ENCODE measurements around the gene SELENOO. TPM values are rescaled to one million over a fixed set of nuclear protein-coding genes. Genes with fewer than 3 reads are reported as not detected.

SELENOO gene
- total RNA-seq, 1 experiment from 2014 or later: 20.0 TPM

DNA sequence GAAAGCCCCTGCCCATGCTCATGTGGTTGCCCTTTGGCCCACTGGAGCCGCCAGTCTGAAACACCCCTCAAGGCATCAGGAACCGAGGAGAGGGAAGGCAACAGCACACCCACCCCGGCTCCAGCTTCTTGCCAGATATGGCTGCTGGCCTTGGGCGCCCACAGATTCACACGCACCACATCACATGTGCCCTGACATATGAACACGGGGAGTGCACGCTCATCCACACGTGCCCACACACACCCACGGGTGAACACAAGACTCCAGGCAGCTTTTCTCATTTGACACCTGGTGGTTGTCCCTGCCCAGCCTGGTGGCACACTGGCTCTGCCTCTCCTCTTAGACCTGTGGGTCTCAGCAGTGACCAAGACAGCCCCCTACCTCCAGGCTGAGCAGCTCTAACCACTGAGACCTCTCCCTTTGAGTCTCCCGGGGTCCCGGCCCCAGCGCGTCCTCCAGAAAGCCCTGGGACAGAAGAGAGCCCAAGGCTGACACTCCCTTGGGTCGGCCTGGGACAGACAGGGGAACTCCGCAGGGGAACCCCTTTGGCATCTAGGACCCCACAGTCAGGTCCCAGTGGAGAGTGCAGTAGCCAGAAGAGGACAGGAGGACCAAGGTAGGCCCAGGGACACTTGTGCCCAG lies 63.4 kb downstream of the SELENOO start:
- DNase-seq: no peak
- H3K9me2 ChIP-seq (replicated peaks; ENCODE audit: insufficient read depth, low read length): no peaks in the 10 kb centered on the region
- no peaks in the 10 kb centered on the region for H3K27me3 ChIP-seq (ENCODE audit: low read length)
- H3K4me2 ChIP-seq (ENCODE audit: low read depth, low read length, poor library complexity, severe bottlenecking): no peak overlapping the region
- H3K79me2 ChIP-seq (ENCODE audit: low read length): peaks cover 17% of the 10 kb centered on the region
- no peak overlapping the region for H2AFZ ChIP-seq (ENCODE audit: low read length)
- no peak overlapping the region for H3K9ac ChIP-seq (ENCODE audit: low read length)
- H4K20me1 ChIP-seq (ENCODE audit: insufficient read depth, low read depth, low read length): no peaks in the 10 kb centered on the region
- no peaks in the 10 kb centered on the region for H3K9me3 ChIP-seq (ENCODE audit: low read length)
- H3K4me1 ChIP-seq (ENCODE audit: low read length): peaks cover 25% of the 10 kb centered on the region
- no peak overlapping the region for H3K27ac ChIP-seq (ENCODE audit: low read length)
- no peak overlapping the region for H3K4me3 ChIP-seq (ENCODE audit: low read length)
- no peaks in the 10 kb centered on the region for H3K36me3 ChIP-seq (ENCODE audit: insufficient read depth, low read length)

DNA sequence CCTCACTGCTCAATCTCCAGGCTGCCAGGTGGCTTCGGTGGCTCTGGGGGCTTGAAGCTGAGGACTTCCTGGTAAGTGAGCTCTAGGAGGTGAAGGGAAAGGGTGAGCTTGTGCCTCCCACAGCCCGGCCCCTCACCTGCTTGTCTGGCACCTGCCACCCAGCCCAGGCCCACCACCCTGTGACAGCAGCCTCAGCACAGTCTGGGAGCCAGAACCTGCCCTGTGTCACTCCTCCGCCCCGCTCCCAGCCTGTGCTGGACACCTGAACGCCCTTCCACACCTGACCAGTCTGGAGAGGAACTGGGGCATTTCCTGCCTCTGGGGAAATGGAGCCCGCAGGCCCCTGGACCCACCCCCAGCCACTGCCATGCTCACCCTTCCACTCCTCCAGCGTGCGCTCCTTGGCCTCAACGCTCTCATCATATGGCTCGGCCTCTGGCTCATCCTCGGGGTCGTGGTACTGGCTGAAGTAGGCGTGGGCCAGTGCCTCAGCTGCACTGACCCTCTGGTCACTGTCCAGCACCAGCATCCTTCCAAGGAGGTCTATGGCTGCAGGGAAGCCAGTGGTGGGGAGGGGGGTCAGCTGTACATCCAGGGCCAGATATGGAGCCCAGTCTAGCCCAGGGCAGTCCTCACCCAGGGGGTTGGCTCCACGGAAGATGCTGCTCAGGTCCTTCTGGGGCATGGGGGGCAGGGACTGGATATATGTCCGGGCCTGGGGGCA lies 64.3 kb downstream of the SELENOO start:
- H4K20me1 ChIP-seq (ENCODE audit: insufficient read depth, low read depth, low read length): no peaks in the 10 kb centered on the region
- no peak overlapping the region for H3K27ac ChIP-seq (ENCODE audit: low read length)
- H3K4me2 ChIP-seq (ENCODE audit: low read depth, low read length, poor library complexity, severe bottlenecking): no peak overlapping the region
- H3K4me1 ChIP-seq (ENCODE audit: low read length): peaks cover 28% of the 10 kb centered on the region
- H3K4me3 ChIP-seq (ENCODE audit: low read length): no peak overlapping the region
- no peaks in the 10 kb centered on the region for H3K9me2 ChIP-seq (replicated peaks; ENCODE audit: insufficient read depth, low read length)
- no peaks in the 10 kb centered on the region for H3K36me3 ChIP-seq (ENCODE audit: insufficient read depth, low read length)
- DNase-seq: no peak
- no peaks in the 10 kb centered on the region for H3K27me3 ChIP-seq (ENCODE audit: low read length)
- no peak overlapping the region for H2AFZ ChIP-seq (ENCODE audit: low read length)
- no peaks in the 10 kb centered on the region for H3K9me3 ChIP-seq (ENCODE audit: low read length)
- no peak overlapping the region for H3K9ac ChIP-seq (ENCODE audit: low read length)
- peaks cover 9% of the 10 kb centered on the region for H3K79me2 ChIP-seq (ENCODE audit: low read length)

DNA sequence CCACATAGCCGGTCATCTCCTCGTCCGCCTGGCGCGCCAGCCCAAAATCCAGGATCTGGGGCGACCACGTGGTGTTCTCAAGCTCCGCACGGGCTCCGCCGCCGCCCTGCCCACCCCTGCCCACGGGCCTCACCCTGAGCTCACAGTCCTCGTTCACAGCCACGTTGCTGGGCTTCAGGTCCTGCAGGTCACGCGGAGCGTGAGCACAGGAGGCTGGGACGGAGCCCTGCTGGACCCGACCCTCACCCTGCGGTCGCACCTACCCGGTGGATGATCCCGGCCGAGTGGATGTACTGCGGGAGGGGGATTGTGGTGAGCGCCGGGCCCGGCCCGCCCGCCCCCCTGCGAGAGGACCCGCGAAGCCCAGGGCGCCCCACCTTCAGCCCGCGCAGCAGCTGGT lies 66.2 kb downstream of the SELENOO start:
- H3K9me3 ChIP-seq (ENCODE audit: low read length): no peaks in the 10 kb centered on the region
- H3K4me2 ChIP-seq (ENCODE audit: low read depth, low read length, poor library complexity, severe bottlenecking): no peak overlapping the region
- H3K27me3 ChIP-seq (ENCODE audit: low read length): no peaks in the 10 kb centered on the region
- no peaks in the 10 kb centered on the region for H3K79me2 ChIP-seq (ENCODE audit: low read length)
- H2AFZ ChIP-seq (ENCODE audit: low read length): no peak overlapping the region
- no peaks in the 10 kb centered on the region for H3K36me3 ChIP-seq (ENCODE audit: insufficient read depth, low read length)
- peaks cover 38% of the 10 kb centered on the region for H3K4me1 ChIP-seq (ENCODE audit: low read length)
- H3K4me3 ChIP-seq (ENCODE audit: low read length): no peak overlapping the region
- H3K27ac ChIP-seq (ENCODE audit: low read length): no peak overlapping the region
- DNase-seq: no peak
- no peaks in the 10 kb centered on the region for H4K20me1 ChIP-seq (ENCODE audit: insufficient read depth, low read depth, low read length)
- no peaks in the 10 kb centered on the region for H3K9me2 ChIP-seq (replicated peaks; ENCODE audit: insufficient read depth, low read length)
- no peak overlapping the region for H3K9ac ChIP-seq (ENCODE audit: low read length)

Other genes starting within 250 kb of the SELENOO start
- gene PIM3, start 240.2 kb upstream of the SELENOO start, total RNA-seq (2014; rRNA removed; shearing (Covaris generic); ENCODE audit: low replicate concordance): 15.4 and 41.1 TPM in 2 replicates
- gene IL17REL, start 188.2 kb upstream of the SELENOO start, total RNA-seq (2014; rRNA removed; shearing (Covaris generic); ENCODE audit: low replicate concordance): not detected in 2 replicates
- not detected in 2 replicates for gene TTLL8, start 142.7 kb upstream of the SELENOO start, total RNA-seq (2014; rRNA removed; shearing (Covaris generic); ENCODE audit: low replicate concordance)
- not detected in 2 replicates for gene MLC1, start 115.6 kb upstream of the SELENOO start, total RNA-seq (2014; rRNA removed; shearing (Covaris generic); ENCODE audit: low replicate concordance)
- 2.9 TPM in 1 of 2 replicates, not detected in the other for gene MOV10L1, start 111.0 kb upstream of the SELENOO start, total RNA-seq (2014; rRNA removed; shearing (Covaris generic); ENCODE audit: low replicate concordance)
- not detected in 2 replicates for gene PANX2, start 30.3 kb upstream of the SELENOO start, total RNA-seq (2014; rRNA removed; shearing (Covaris generic); ENCODE audit: low replicate concordance)
- gene TRABD, start 15.1 kb upstream of the SELENOO start, total RNA-seq (2014; rRNA removed; shearing (Covaris generic); ENCODE audit: low replicate concordance): 46.7 and 117 TPM in 2 replicates
- 16.9 and 32.5 TPM in 2 replicates for gene TUBGCP6, start 44.0 kb downstream of the SELENOO start, total RNA-seq (2014; rRNA removed; shearing (Covaris generic); ENCODE audit: low replicate concordance)
- gene HDAC10, start 50.3 kb downstream of the SELENOO start, total RNA-seq (2014; rRNA removed; shearing (Covaris generic); ENCODE audit: low replicate concordance): 42.3 and 89.8 TPM in 2 replicates
- 45.4 and 110 TPM in 2 replicates for gene MAPK12, start 60.7 kb downstream of the SELENOO start, total RNA-seq (2014; rRNA removed; shearing (Covaris generic); ENCODE audit: low replicate concordance)
- gene MAPK11, start 69.4 kb downstream of the SELENOO start, total RNA-seq (2014; rRNA removed; shearing (Covaris generic); ENCODE audit: low replicate concordance): 6.4 and 15.8 TPM in 2 replicates
- 2.6 and 7.8 TPM in 2 replicates for gene PLXNB2, start 106.6 kb downstream of the SELENOO start, total RNA-seq (2014; rRNA removed; shearing (Covaris generic); ENCODE audit: low replicate concordance)
- 0.90 and 2.7 TPM in 2 replicates for gene DENND6B, start 126.0 kb downstream of the SELENOO start, total RNA-seq (2014; rRNA removed; shearing (Covaris generic); ENCODE audit: low replicate concordance)
- 32.9 and 78.0 TPM in 2 replicates for gene PPP6R2, start 142.3 kb downstream of the SELENOO start, total RNA-seq (2014; rRNA removed; shearing (Covaris generic); ENCODE audit: low replicate concordance)

All from Karpas-422 (cell line).